Stimulated activated CD8-positive, alpha-beta memory T cell treated with anti-CD3 and anti-CD28 coated beads, Interleukin-12 subunit alpha, Interleukin-12 subunit beta, amount 100 ng/mL, for 4 hours (primary cell): ENCODE measurements around the gene ZFAND3.

Source experiments
- DNase-seq: peaks from one replicate; pipeline ENCODE4 v3.0.0-alpha.2; 2020; ENCODE audit warnings: low read depth

The ZFAND3 gene

DNA sequence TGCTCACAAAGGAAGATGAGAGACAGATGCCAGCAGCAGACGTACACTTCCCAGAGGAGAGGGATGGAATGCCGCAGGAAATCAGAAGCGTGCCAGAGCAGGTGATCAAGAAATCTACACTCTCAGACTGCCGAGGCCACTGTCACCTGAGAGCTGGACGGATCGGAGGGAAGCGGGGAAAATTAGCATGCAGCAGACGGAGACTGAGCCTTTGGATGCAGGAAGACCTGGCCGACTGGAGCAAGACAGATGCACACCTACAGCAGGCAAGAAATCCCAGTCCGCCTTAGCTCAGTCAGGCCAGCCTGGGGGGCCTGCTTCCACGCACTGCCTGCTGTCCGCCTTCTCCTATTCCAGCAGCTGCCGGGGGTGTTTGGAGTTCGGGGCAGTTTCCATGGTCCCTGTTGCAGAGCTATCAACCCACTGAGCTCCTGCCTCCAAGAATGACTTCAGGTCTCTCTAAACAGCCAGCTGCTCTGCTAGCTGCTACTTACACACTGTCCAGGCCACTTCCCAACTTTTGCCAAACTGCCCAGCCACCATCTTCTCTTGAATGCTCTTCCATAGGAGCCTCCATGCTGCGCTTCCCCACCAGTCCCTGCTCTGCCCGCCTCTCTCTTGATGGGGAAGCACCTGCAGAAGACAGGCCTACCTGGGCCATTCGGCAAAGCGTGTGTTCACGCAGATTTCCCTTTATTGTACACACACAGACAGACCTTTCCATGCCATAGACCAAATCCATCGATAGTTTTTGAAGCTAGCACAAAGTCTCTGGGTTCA is 368.5 kb downstream of the ZFAND3 start:
- no peak for DNase-seq

GRCh38 chr6:38188677-38189335 is 369.3 kb downstream of the ZFAND3 start:
- no peak for DNase-seq

DNA sequence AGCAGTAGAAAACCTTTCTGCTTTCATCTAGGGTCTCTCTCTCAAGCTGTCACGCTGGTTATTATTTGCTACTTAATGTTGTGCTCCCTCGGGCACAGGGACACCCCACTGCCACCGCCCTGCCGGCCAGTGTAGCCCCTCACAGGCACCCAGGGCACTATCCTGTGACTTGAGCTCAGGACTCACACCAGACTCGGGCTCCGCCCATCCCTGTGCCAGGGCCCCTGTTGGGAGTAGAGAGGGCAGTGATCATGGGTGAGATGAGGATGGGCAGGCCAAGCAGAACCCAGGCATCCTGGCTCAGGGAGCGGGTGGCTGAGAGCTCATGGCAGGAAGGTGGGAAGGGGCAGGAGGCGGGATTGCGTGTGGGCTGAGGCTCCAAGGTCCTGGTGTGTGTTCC is 371.9 kb downstream of the ZFAND3 start:
- no peak for DNase-seq

- DNase-seq: no peak
These were observed 372.5 kb downstream of the ZFAND3 start for GRCh38 chr6:38192011-38192410.

DNA sequence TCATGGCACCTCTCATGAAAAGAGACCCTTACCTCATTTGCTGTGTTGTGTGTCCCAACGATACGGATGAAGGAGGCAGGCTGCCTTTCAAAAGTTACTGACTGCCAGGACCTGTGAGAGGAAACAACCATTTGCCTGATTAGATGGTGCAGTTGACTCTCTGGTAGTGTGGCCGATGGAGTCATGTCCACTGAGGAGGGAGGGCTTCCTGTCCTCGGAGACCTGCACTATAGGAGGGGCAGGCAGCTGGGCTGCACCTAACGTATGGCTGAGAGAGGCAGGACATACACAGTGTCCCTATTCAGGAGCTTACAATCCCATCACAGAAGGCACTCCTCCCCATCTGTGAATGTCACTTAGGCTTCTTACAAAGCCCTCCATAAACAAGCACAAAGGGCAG is 373.0 kb downstream of the ZFAND3 start:
- DNase-seq: no peak

DNA sequence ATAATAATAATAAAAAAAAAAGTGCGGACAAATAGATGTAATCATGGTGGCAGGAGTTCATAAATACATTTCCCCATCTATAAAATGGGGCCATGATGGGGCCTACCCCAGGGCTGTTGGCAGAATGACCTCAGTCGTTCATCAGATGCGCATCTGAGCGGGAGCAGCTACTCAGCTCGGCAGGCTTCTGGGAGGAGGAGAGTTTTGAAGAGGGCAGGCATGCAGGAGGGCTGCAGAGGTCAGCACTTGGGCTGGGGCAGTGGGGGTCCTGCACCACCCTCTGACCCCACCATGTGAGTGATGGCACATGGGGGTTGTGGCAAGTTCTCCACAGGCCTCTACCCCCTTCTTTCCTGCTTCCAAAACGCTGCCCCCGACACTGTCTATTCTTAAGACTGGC is 373.5 kb downstream of the ZFAND3 start:
- DNase-seq: no peak

DNA sequence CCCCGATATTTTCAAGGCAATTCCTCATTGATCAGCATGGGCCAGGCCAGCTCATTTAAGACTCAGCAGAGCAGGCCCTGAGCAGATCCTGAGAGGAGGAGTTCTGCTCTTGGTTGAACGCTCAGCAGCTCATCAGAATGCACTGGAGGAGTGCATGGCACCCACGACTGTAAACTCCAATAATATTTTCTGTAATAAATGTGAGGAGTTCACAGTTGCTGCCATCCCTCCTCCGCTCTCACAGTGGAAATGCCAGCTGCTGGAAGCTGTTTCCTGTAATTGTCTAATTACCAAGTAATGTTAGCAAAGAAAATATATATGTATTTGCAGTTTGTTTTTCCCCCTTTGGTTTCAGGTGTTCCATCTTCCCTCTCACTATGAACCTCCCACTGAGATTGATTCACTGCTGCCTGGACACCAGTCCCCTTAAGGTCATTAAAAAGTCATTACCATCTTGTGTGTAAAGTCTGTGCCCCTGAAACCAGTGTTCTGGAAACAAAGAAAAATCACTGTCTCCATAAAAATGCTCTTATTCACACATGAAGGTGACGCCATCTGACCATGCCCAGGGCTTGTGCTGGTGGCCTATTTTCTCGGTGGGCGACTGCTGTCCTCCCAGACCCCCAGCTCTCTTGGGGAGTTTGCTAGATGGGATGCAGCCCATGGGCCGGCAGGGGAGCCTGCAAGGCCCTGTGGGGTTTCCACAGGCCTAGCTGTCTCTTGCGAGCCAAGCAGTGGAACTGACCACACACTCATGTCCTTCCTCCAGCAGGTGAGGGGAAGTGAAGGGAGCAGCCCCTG is 374.2 kb downstream of the ZFAND3 start:
- DNase-seq: no peak

DNA sequence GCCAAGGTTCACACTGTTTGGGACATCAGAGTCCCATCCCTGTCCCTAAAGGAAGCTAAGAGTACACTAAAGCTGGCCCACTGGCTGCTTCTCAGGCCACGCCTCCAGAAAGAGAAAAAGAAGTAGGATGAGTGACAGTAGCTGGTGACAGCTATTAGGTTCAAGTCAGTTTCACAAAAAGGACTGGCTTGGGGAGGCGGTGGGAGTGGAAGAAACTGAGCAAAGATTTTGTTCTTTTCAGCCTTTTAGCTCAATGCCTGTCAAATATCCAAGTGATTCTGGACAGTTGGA is 374.7 kb downstream of the ZFAND3 start:
- no peak for DNase-seq

- DNase-seq: no peak
These were observed 375.1 kb downstream of the ZFAND3 start for GRCh38 chr6:38194589-38194988.

DNA sequence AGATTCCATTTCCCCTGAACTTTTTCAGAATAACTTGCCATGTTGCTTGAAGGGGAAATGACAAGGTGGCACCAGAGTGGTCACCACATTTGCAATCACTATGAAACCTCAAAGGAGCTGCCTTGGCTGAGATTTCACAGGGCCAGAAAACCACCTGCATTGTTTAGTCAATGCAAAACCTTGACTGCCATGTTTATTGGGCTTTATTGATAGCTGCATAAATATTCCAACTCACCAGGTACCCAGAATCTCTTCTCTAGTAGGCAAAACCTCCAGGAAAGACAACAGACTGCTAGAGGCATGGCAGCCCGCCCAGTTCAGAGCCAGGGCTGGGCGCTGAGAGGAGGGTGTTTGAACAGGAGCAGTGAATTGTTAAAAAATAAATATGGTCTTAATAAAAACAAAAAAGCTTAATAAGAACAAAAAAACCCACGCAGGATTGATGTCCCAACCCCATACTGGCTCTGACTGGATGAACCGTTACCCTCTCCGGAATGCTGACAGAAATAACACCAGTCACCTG is 375.6 kb downstream of the ZFAND3 start:
- no peak for DNase-seq

DNA sequence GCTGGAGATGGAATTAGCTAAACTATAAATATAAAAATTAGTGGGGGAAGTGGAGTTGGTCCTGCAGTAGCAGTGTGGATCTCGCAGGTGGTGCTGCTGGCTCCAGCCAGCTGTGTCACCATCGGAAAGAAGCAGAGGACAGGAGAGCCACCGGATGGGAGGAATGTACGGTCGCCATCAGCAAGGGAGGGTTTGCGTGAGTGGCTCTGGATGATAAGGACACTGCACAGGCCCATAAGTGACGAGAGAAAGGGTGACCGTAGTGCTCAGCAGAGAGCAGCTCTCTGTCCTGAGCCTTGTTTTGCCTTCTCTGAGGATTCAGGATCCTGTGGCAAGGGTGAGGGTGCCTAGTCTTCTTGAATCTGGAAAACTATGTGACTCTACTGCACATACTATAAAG is 378.7 kb downstream of the ZFAND3 start:
- DNase-seq: no peak
